Measurements from ENCODE around the gene AIG1. TPM values are rescaled to one million over a fixed set of nuclear protein-coding genes. Genes with fewer than 3 reads are reported as not detected.

Gene AIG1
- total and polyA plus RNA-seq, 2 of the 13 experiments (the other 11 are each of a cell fraction or from before 2014, with no cell fraction given) = 115 to 197 TPM

DNA sequence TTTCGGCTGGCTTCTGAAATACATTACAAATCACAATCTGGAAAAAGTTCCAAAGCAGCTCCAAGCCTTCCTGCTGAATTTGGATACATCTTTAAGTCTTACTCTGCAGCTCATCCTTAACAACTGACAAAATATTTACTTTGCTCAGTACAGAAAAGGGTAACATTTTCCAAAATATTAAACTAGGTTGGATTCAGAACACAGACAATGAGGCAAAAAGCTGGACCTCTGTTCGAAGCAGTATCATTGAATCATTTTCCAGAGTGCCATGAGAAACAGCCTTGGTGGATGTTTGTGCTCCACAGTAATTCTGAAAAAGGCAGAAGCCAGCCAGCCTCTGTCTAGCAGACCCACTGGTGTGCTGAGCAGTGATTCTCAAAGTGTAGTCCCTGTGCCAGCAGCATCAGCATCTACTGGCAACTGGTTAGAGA lies 162.1 kb downstream of the AIG1 start:
- Histone ChIP-seq H3K4me3 (replicated peaks in 1 of 3; ENCODE audit: insufficient read depth in 1 of 3, low read depth in 2 of 3, low read length in 3 of 3) (no peak overlapping the region), H3K27ac (ENCODE audit: extremely low read length, insufficient read depth, low read length) (no peak overlapping the region), H3K36me3 (replicated peaks in 1 of 2; ENCODE audit: control insufficient read depth in 1 of 2, insufficient read depth in 2 of 2, low read length in 2 of 2) (0 out of 5 replicates have a peak, but pooled peaks cover 0 to 5% of the 10 kb centered on the region in 2 experiments), H4K20me1 (ENCODE audit: insufficient read depth, low read length) (no peaks in the 10 kb centered on the region), H3K9ac (ENCODE audit: insufficient read depth, low read depth, low read length) (no peak overlapping the region), H3K4me2 (ENCODE audit: low read depth, low read length) (no peak overlapping the region), H2AFZ (ENCODE audit: low read length) (no peak overlapping the region), H3K27me3 (ENCODE audit: control insufficient read depth in 1 of 2, insufficient read depth in 2 of 2, low read length in 2 of 2) (no peaks in the 10 kb centered on the region), H3K79me2 (ENCODE audit: insufficient read depth, low read length) (no peaks in the 10 kb centered on the region), H3K4me1 (ENCODE audit: insufficient read depth, low read length) (peaks cover 17% of the 10 kb centered on the region), H3K9me3 (ENCODE audit: low read length) (no peaks in the 10 kb centered on the region)
- DNase-seq (ENCODE audit: low spot score) = no peak
- POLR2A ChIA-PET = interaction anchor here (2.2 kb wide), 1 partner anchor 163 kb away, joined by 6 read pairs; no protein-coding TSS in a partner anchor
- BruUV-seq (replicated peaks) = no TSS peak
- intact Hi-C loops (cut with micrococcal nuclease; ENCODE audit: unreplicated experiment) (loop anchor here (5.0 kb wide), 2 partner anchors 161 to 189 kb away; partner anchors contain the start of gene AIG1), in situ Hi-C loops (cut with HindIII; ENCODE audit: extremely low pct_ligation_motif_present, low pct_unique_long_range_greater_than_20kb) (no loop called here)
- 93% methylated on average over 2 of the region's 2 CpGs for WGBS (ENCODE audit: low lambda C conversion rate)
- no peak for FAIRE-seq
- CTCF ChIA-PET (ENCODE audit: low intra/inter-chr PET ratio, low total read pairs) = no interaction called here
- ATAC-seq = no peak
- TF ChIP-seq FOXA1 (IDR thresholded peaks at IDR 0.05) (no peak), FOXA1 (CRISPR knock-in tag; IDR thresholded peaks at IDR 0.05) (no peak), CHCHD3 (CRISPR knock-in tag; IDR thresholded peaks at IDR 0.05) (no peak), IKZF4 (CRISPR knock-in tag; IDR thresholded peaks at IDR 0.05; ENCODE audit: borderline replicate concordance, low read depth, not compliant biosample characterization) (no peak), ZFX (CRISPR knock-in tag; IDR thresholded peaks at IDR 0.05; ENCODE audit: low read depth) (no peak), MEIS1 (CRISPR knock-in tag; IDR thresholded peaks at IDR 0.05; ENCODE audit: borderline replicate concordance) (no peak), KAT7 (CRISPR knock-in tag; IDR thresholded peaks at IDR 0.05; ENCODE audit: borderline replicate concordance) (no peak), ZSCAN25 (CRISPR knock-in tag; IDR thresholded peaks at IDR 0.05) (no peak), NRL (CRISPR knock-in tag; IDR thresholded peaks at IDR 0.05; ENCODE audit: borderline replicate concordance) (no peak), STAG1 (CRISPR knock-in tag; IDR thresholded peaks at IDR 0.05) (no peak)
- TF ChIP-seq, protein P1, sequence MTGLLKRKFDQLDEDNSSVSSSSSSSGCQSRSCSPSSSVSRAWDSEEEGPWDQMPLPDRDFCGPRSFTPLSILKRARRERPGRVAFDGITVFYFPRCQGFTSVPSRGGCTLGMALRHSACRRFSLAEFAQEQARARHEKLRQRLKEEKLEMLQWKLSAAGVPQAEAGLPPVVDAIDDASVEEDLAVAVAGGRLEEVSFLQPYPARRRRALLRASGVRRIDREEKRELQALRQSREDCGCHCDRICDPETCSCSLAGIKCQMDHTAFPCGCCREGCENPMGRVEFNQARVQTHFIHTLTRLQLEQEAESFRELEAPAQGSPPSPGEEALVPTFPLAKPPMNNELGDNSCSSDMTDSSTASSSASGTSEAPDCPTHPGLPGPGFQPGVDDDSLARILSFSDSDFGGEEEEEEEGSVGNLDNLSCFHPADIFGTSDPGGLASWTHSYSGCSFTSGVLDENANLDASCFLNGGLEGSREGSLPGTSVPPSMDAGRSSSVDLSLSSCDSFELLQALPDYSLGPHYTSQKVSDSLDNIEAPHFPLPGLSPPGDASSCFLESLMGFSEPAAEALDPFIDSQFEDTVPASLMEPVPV (CRISPR knock-in tag; IDR thresholded peaks at IDR 0.05) = no peak
- TF ChIP-seq, protein P2, sequence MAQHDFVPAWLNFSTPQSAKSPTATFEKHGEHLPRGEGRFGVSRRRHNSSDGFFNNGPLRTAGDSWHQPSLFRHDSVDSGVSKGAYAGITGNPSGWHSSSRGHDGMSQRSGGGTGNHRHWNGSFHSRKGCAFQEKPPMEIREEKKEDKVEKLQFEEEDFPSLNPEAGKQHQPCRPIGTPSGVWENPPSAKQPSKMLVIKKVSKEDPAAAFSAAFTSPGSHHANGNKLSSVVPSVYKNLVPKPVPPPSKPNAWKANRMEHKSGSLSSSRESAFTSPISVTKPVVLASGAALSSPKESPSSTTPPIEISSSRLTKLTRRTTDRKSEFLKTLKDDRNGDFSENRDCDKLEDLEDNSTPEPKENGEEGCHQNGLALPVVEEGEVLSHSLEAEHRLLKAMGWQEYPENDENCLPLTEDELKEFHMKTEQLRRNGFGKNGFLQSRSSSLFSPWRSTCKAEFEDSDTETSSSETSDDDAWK (CRISPR knock-in tag; IDR thresholded peaks at IDR 0.05) = no peak
- TF ChIP-seq, protein P3, sequence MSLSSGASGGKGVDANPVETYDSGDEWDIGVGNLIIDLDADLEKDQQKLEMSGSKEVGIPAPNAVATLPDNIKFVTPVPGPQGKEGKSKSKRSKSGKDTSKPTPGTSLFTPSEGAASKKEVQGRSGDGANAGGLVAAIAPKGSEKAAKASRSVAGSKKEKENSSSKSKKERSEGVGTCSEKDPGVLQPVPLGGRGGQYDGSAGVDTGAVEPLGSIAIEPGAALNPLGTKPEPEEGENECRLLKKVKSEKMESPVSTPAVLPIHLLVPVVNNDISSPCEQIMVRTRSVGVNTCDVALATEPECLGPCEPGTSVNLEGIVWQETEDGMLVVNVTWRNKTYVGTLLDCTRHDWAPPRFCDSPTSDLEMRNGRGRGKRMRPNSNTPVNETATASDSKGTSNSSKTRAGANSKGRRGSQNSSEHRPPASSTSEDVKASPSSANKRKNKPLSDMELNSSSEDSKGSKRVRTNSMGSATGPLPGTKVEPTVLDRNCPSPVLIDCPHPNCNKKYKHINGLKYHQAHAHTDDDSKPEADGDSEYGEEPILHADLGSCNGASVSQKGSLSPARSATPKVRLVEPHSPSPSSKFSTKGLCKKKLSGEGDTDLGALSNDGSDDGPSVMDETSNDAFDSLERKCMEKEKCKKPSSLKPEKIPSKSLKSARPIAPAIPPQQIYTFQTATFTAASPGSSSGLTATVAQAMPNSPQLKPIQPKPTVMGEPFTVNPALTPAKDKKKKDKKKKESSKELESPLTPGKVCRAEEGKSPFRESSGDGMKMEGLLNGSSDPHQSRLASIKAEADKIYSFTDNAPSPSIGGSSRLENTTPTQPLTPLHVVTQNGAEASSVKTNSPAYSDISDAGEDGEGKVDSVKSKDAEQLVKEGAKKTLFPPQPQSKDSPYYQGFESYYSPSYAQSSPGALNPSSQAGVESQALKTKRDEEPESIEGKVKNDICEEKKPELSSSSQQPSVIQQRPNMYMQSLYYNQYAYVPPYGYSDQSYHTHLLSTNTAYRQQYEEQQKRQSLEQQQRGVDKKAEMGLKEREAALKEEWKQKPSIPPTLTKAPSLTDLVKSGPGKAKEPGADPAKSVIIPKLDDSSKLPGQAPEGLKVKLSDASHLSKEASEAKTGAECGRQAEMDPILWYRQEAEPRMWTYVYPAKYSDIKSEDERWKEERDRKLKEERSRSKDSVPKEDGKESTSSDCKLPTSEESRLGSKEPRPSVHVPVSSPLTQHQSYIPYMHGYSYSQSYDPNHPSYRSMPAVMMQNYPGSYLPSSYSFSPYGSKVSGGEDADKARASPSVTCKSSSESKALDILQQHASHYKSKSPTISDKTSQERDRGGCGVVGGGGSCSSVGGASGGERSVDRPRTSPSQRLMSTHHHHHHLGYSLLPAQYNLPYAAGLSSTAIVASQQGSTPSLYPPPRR (CRISPR knock-in tag; IDR thresholded peaks at IDR 0.05; ENCODE audit: borderline replicate concordance) = no peak

Measured in HepG2 (cell line).